Neural progenitor cell (in vitro differentiated cells): Measurements from ENCODE around the gene GJB1.

ENCODE experiments used
- CTCF ChIP-seq: fragments of 200-600 bp; sonication (generic); IDR thresholded peaks from 2 replicates; pipeline ENCODE4 v1.5.1; 2017; ENCODE audit warnings: antibody characterized with exemption, mild to moderate bottlenecking
- EZH2 ChIP-seq: fragments of 200-600 bp; sonication (generic); IDR thresholded peaks from 2 replicates; pipeline ENCODE4 v1.6.1; 2017; ENCODE audit warnings: antibody characterized with exemption, mild to moderate bottlenecking, moderate library complexity

- no peak for TF ChIP-seq CTCF
- no peak for TF ChIP-seq EZH2
Observed at GRCh38 chrX:71228063-71228642, 5.1 kb downstream of the GJB1 start.
